GM13977 (cell line): ENCODE results near the gene ATP2A2.

Experiments used
- DNase-seq: peaks from one replicate; pipeline ENCODE4 v3.0.0; 2012; ENCODE audit warnings: low spot score
- in situ Hi-C: fragments of 300-500 bp; cut with MboI; formaldehyde crosslinking; loops from one replicate; pipeline ENCODE4 v1.12.0; 2022; ENCODE audit warnings: low sequenced_read_pairs, low pct_unique_long_range_greater_than_20kb, mixed read lengths, inconsistent platforms; ENCODE audit not compliant: unreplicated experiment
- TF ChIP-seq, protein P1 (sequence below): IDR thresholded peaks from 2 replicates; pipeline ENCODE4 v1.5.1; 2012; ENCODE audit warnings: mild to moderate bottlenecking, control low read depth; ENCODE audit not compliant: insufficient read depth; ENCODE audit errors: extremely low read depth, missing control alignments

ATP2A2 gene

DNA sequence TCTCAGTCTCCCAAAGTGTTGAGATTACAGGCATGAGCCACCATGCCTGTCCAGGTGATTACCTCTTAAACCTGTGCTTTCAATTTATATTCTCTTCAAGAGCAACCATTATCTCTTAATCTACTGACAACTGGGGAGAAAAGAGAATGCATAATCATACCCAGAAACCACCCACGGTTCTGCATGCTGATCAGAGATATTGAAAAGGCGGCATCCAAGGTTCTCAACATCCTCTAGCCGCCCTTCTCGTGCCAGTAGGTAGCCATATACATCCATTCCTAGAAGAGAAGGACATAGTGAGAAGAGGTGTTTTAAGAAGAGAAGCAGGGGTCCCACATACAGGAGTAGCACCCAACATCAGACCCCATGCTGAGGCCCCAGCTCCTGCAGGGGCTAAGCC is 101.6 kb downstream of the ATP2A2 start:
- no peak for DNase-seq
- in situ Hi-C loops, result no loop called here
- TF ChIP-seq, protein P1, sequence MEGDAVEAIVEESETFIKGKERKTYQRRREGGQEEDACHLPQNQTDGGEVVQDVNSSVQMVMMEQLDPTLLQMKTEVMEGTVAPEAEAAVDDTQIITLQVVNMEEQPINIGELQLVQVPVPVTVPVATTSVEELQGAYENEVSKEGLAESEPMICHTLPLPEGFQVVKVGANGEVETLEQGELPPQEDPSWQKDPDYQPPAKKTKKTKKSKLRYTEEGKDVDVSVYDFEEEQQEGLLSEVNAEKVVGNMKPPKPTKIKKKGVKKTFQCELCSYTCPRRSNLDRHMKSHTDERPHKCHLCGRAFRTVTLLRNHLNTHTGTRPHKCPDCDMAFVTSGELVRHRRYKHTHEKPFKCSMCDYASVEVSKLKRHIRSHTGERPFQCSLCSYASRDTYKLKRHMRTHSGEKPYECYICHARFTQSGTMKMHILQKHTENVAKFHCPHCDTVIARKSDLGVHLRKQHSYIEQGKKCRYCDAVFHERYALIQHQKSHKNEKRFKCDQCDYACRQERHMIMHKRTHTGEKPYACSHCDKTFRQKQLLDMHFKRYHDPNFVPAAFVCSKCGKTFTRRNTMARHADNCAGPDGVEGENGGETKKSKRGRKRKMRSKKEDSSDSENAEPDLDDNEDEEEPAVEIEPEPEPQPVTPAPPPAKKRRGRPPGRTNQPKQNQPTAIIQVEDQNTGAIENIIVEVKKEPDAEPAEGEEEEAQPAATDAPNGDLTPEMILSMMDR, result no peak
